NCI-H1092 (cell line): ENCODE results near the gene DTNB.
"Not testable (repeated sequence)": the region's sequence is repeated elsewhere in the genome, so short reads cannot be mapped to it uniquely, and the experiment has no call there.

Experiments used
- DNase-seq: peaks from one replicate; lab custom pipeline; 2025; lab: John Stamatoyannopoulos, UW

The DTNB gene

GRCh38 chr2:25684577-25685473 lies 11.4 kb upstream of the DTNB start:
- DNase-seq, result no peak

GRCh38 chr2:25682082-25682481 lies 8.7 kb upstream of the DTNB start:
- DNase-seq, result no peak

- no peak for DNase-seq
These were observed 4.5 kb upstream of the DTNB start for GRCh38 chr2:25677877-25678276.

- no peak for DNase-seq
These were observed 643 bp upstream of the DTNB start for GRCh38 chr2:25674077-25674362.

GRCh38 chr2:25672494-25673299 lies 680 bp downstream of the DTNB start:
- no peak for DNase-seq

- no peak for DNase-seq
These were observed 1.8 kb downstream of the DTNB start for GRCh38 chr2:25671622-25672021.

- no peak for DNase-seq
These were observed 3.9 kb downstream of the DTNB start for GRCh38 chr2:25669520-25669919.

- no peak for DNase-seq
These were observed 7.2 kb downstream of the DTNB start for GRCh38 chr2:25666218-25666617.

GRCh38 chr2:25665429-25665828 lies 7.9 kb downstream of the DTNB start:
- not testable (repeated sequence) for DNase-seq

GRCh38 chr2:25664965-25665307 lies 8.4 kb downstream of the DTNB start:
- no peak for DNase-seq

- no peak for DNase-seq
These were observed 9.0 kb downstream of the DTNB start for GRCh38 chr2:25664183-25664964.

GRCh38 chr2:25655316-25655715 lies 18.1 kb downstream of the DTNB start:
- no peak for DNase-seq

GRCh38 chr2:25654801-25655200 lies 18.6 kb downstream of the DTNB start:
- DNase-seq, result no peak

GRCh38 chr2:25651782-25652455 lies 21.5 kb downstream of the DTNB start:
- DNase-seq, result no peak

GRCh38 chr2:25651066-25651465 lies 22.3 kb downstream of the DTNB start:
- no peak for DNase-seq

GRCh38 chr2:25650256-25650655 lies 23.1 kb downstream of the DTNB start:
- no peak for DNase-seq

- DNase-seq, result no peak
These were observed 23.6 kb downstream of the DTNB start for GRCh38 chr2:25649786-25650185.

GRCh38 chr2:25642298-25642697 lies 31.1 kb downstream of the DTNB start:
- no peak for DNase-seq

GRCh38 chr2:25639696-25640095 lies 33.7 kb downstream of the DTNB start:
- no peak for DNase-seq

GRCh38 chr2:25639131-25639530 lies 34.2 kb downstream of the DTNB start:
- DNase-seq, result no peak

- DNase-seq, result no peak
These were observed 37.6 kb downstream of the DTNB start for GRCh38 chr2:25635797-25636196.

- not testable (repeated sequence) for DNase-seq
These were observed 39.6 kb downstream of the DTNB start for GRCh38 chr2:25633801-25634200.
